MM.1S (cell line): Measurements from ENCODE around the gene FAM72D.
"Not testable (repeated sequence)": the region's sequence is repeated elsewhere in the genome, so short reads cannot be mapped to it uniquely, and the experiment has no call there.

ENCODE experiments used
- EZH2 ChIP-seq: fragments of 300-600 bp; sonication (generic); optimal IDR thresholded peaks from 2 replicates; pipeline ENCODE3; 2017; ENCODE audit warnings: low read depth, mild to moderate bottlenecking, antibody characterized with exemption, low read length, mixed read lengths
- EZH2phosphoT487 ChIP-seq: fragments of 300-600 bp; sonication (generic); IDR thresholded peaks from 2 replicates; pipeline ENCODE4 v1.6.1; 2018; ENCODE audit warnings: antibody characterized with exemption, low read length
- TF ChIP-seq, protein P1 (sequence below): fragments of 300-600 bp; sonication (generic); IDR thresholded peaks from 2 replicates; pipeline ENCODE4 v1.5.1; 2016; ENCODE audit warnings: antibody characterized with exemption, low read length, mixed read lengths

DNA sequence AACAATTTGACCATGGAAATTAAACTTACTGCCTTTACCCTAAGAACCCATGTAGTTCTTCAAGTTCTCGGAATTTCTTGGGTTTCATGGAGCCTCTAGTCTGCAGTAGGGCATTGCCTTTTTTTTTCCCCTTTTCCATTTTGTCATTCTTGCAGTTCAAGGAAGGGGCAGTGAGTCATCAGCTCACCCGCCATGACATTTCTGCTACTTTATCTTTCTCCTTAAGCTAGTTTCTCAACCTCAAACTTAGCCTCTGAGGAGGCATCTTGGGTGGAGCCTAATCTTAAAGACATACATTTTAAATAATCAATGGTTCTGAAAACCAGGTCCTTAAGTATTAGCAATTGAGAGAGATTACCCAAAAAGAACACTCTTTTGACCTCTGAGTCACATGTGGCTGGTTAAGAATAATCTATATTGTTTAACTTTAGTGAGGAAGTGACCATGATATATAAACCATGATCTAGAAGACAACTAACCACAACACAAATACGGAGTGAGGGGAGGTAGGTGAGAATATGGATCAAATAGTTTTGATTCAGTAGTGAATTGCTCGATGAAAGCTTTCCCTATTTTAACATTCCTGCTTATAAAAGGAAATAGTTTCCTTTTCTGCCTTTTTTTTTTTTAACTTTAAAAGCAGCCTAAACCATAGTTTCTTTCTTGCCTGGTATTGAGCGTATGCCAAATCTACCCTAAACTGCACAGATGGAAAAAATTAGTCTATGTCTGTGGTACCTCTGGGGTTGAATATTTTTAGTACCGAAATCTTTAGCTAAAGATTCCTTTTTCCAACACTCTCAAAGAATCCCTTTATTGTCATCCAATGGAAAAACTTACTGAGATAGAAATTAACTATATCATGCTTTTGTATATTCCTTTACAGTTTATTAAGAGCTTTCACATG lies 20.1 kb downstream of the FAM72D start:
- not testable (repeated sequence) for TF ChIP-seq EZH2, EZH2phosphoT487
- TF ChIP-seq, protein P1, sequence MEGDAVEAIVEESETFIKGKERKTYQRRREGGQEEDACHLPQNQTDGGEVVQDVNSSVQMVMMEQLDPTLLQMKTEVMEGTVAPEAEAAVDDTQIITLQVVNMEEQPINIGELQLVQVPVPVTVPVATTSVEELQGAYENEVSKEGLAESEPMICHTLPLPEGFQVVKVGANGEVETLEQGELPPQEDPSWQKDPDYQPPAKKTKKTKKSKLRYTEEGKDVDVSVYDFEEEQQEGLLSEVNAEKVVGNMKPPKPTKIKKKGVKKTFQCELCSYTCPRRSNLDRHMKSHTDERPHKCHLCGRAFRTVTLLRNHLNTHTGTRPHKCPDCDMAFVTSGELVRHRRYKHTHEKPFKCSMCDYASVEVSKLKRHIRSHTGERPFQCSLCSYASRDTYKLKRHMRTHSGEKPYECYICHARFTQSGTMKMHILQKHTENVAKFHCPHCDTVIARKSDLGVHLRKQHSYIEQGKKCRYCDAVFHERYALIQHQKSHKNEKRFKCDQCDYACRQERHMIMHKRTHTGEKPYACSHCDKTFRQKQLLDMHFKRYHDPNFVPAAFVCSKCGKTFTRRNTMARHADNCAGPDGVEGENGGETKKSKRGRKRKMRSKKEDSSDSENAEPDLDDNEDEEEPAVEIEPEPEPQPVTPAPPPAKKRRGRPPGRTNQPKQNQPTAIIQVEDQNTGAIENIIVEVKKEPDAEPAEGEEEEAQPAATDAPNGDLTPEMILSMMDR: not testable (repeated sequence)
